RWPE2 (cell line): ENCODE measurements around the gene GLRX3.
"Not testable (repeated sequence)": the region's sequence is repeated elsewhere in the genome, so short reads cannot be mapped to it uniquely, and the experiment has no call there.

Experiments used
- ATAC-seq: fragments of 200-7000 bp; cut with Tn5 transposase; 3 replicates; pipeline ENCODE4 v1.9.1; 2021; ENCODE audit warnings: low read depth
- DNase-seq: peaks from one replicate; pipeline ENCODE4 v3.0.0-alpha.2; 2020; ENCODE audit warnings: low spot score
- H3K27ac ChIP-seq: fragments of 450-650 bp; 2 replicates; pipeline ENCODE4 v1.5.1; 2017; ENCODE audit warnings: mild to moderate bottlenecking; ENCODE audit not compliant: poor library complexity, severe bottlenecking
- H3K27me3 ChIP-seq: fragments of 250-450 bp; sonication (Bioruptor Pico); 2 replicates; pipeline ENCODE4 v1.5.1; 2021; ENCODE audit warnings: mild to moderate bottlenecking, moderate library complexity; ENCODE audit not compliant: insufficient read depth, poor library complexity, severe bottlenecking
- H3K36me3 ChIP-seq: fragments of 250-450 bp; sonication (Bioruptor Pico); 2 replicates; pipeline ENCODE4 v1.5.1; 2020; ENCODE audit warnings: low read depth, mild to moderate bottlenecking, moderate library complexity
- H3K4me1 ChIP-seq: fragments of 250-450 bp; sonication (Bioruptor Pico); 2 replicates; pipeline ENCODE4 v1.5.1; 2021; ENCODE audit warnings: mild to moderate bottlenecking, moderate library complexity; ENCODE audit not compliant: insufficient read depth, poor library complexity, severe bottlenecking
- H3K4me3 ChIP-seq: fragments of 250-450 bp; sonication (Bioruptor Pico); 2 replicates; pipeline ENCODE4 v1.5.1; 2021; ENCODE audit warnings: mild to moderate bottlenecking, moderate library complexity; ENCODE audit not compliant: severe bottlenecking
- H3K9me3 ChIP-seq: fragments of 250-450 bp; sonication (Bioruptor Pico); 2 replicates; pipeline ENCODE4 v1.5.1; 2021; ENCODE audit warnings: mild to moderate bottlenecking, moderate library complexity; ENCODE audit not compliant: severe bottlenecking
- CTCF ChIP-seq: fragments of 450-650 bp; IDR thresholded peaks from one replicate; pipeline ENCODE4 v1.5.1; 2017; ENCODE audit warnings: mild to moderate bottlenecking, moderate library complexity; ENCODE audit not compliant: poor library complexity, severe bottlenecking

GLRX3 gene

GRCh38 chr10:130111852-130112180 lies 24.4 kb upstream of the GLRX3 start:
- H3K27ac ChIP-seq: peak overlapping the region; percentile 64
- H3K27me3 ChIP-seq: no peaks in the 10 kb centered on the region

GRCh38 chr10:130112821-130113220 lies 23.4 kb upstream of the GLRX3 start:
- no peaks in the 10 kb centered on the region for H3K27me3 ChIP-seq
- TF ChIP-seq CTCF: no peak
- H3K36me3 ChIP-seq: no peaks in the 10 kb centered on the region
- no peaks in the 10 kb centered on the region for H3K9me3 ChIP-seq
- no peak overlapping the region for H3K27ac ChIP-seq
- peaks cover 6% of the 10 kb centered on the region for H3K4me1 ChIP-seq
- ATAC-seq (no peak), DNase-seq (no peak)
- H3K4me3 ChIP-seq: no peak overlapping the region

More at GRCh38 chr10:130111852-130112180, 24.4 kb upstream of the GLRX3 start:
- no peak for DNase-seq
- Histone ChIP-seq H3K4me3 (peak overlapping the region; percentile 46), H3K9me3 (no peaks in the 10 kb centered on the region), H3K4me1 (peaks cover 6% of the 10 kb centered on the region), H3K36me3 (no peaks in the 10 kb centered on the region)
- ATAC-seq: no peak
- TF ChIP-seq CTCF: no peak

GRCh38 chr10:130116942-130117341 lies 19.2 kb upstream of the GLRX3 start:
- not testable (repeated sequence) for H3K27me3 ChIP-seq, H3K4me3 ChIP-seq, H3K4me1 ChIP-seq, H3K36me3 ChIP-seq, ATAC-seq, DNase-seq, H3K9me3 ChIP-seq, H3K27ac ChIP-seq

- H3K27me3 ChIP-seq, H3K9me3 ChIP-seq, H3K27ac ChIP-seq, H3K36me3 ChIP-seq, H3K4me1 ChIP-seq, DNase-seq, H3K4me3 ChIP-seq, ATAC-seq: not testable (repeated sequence)
Observed at GRCh38 chr10:130117535-130117934, 18.7 kb upstream of the GLRX3 start.

GRCh38 chr10:130121486-130122079 lies 14.6 kb upstream of the GLRX3 start:
- TF ChIP-seq CTCF: no peak
- H3K4me3 ChIP-seq: no peak overlapping the region
- H3K9me3 ChIP-seq: no peaks in the 10 kb centered on the region
- H3K36me3 ChIP-seq: no peaks in the 10 kb centered on the region
- no peak for ATAC-seq
- H3K4me1 ChIP-seq: no peaks in the 10 kb centered on the region
- no peaks in the 10 kb centered on the region for H3K27me3 ChIP-seq
- no peak overlapping the region for H3K27ac ChIP-seq
- no peak for DNase-seq

GRCh38 chr10:130127364-130128061 lies 8.7 kb upstream of the GLRX3 start:
- peak; percentile 88 for TF ChIP-seq CTCF
- Histone ChIP-seq H3K27me3 (no peaks in the 10 kb centered on the region), H3K4me3 (no peak overlapping the region), H3K27ac (no peak overlapping the region), H3K4me1 (no peaks in the 10 kb centered on the region), H3K36me3 (no peaks in the 10 kb centered on the region), H3K9me3 (no peaks in the 10 kb centered on the region)
- DNase-seq (no peak), ATAC-seq (peak; percentile 97)
